MCF 10A (cell line): ENCODE measurements around the gene DGKA. TPM values are rescaled to one million over a fixed set of nuclear protein-coding genes. Genes with fewer than 3 reads are reported as not detected.
A peak's percentile ranks its signal among the peaks of the same experiment; 100 is the strongest.

Source experiments
- BruUV-seq: library from RNA; stranded (reverse); fragments of 400-500 nt; replicated peaks from 2 replicates; lab custom pipeline; 2021; lab: Mats Ljungman, UMichigan
- CTCF ChIA-PET: fragments of 300-600 bp; sonication (Branson Sonifier 250); formaldehyde crosslinking; extraction: SDS; loops from one replicate; lab custom pipeline; 2021; ENCODE audit warnings: antibody characterized with exemption, inconsistent platforms; lab: Yijun Ruan, JAX
- POLR2A ChIA-PET: fragments of 300-600, 350-650 bp; sonication (Branson Sonifier 250); formaldehyde crosslinking; extraction: SDS; loops from one replicate; lab custom pipeline; 2020; ENCODE audit warnings: antibody characterized with exemption, inconsistent platforms; lab: Yijun Ruan, JAX
- DNase-seq: peaks from one replicate; pipeline ENCODE4 v3.0.0-alpha.2; 2018; ENCODE audit not compliant: unreplicated experiment
- H3K27ac Mint-ChIP-seq: one replicate; pipeline ENCODE4 v1.8.0; 2022; ENCODE audit warnings: mild to moderate bottlenecking, low read depth, mixed read lengths; ENCODE audit not compliant: unreplicated experiment
- H3K27me3 Mint-ChIP-seq: one replicate; pipeline ENCODE4 v1.8.0; 2022; ENCODE audit warnings: mixed read lengths; ENCODE audit not compliant: insufficient read depth, unreplicated experiment
- H3K36me3 Mint-ChIP-seq: one replicate; pipeline ENCODE4 v1.8.0; 2022; ENCODE audit warnings: mild to moderate bottlenecking, moderate library complexity, mixed read lengths; ENCODE audit not compliant: insufficient read depth, unreplicated experiment
- H3K4me1 Mint-ChIP-seq: one replicate; pipeline ENCODE4 v1.8.0; 2022; ENCODE audit warnings: mixed read lengths; ENCODE audit not compliant: insufficient read depth, unreplicated experiment
- H3K4me3 Mint-ChIP-seq: one replicate; pipeline ENCODE4 v1.8.0; 2022; ENCODE audit warnings: mild to moderate bottlenecking, moderate library complexity, mixed read lengths; ENCODE audit not compliant: unreplicated experiment
- H3K9me3 Mint-ChIP-seq: one replicate; pipeline ENCODE4 v1.8.0; 2022; ENCODE audit warnings: mixed read lengths; ENCODE audit not compliant: unreplicated experiment
- intact Hi-C: fragments of 100-400 bp; cut with micrococcal nuclease; formaldehyde crosslinking; loops from 2 replicates; pipeline ENCODE4 v1.14.1; 2022
- total RNA-seq: library from RNA; stranded (reverse); gene quantifications from 2 replicates; pipeline ENCODE4 v1.2.3, GENCODE V29; 2022
- TF ChIP-seq, protein P1 (sequence below): fragments of 200-600 bp; IDR thresholded peaks from one replicate; pipeline ENCODE4 v1.8.0; 2022; ENCODE audit warnings: antibody characterized with exemption, mild to moderate bottlenecking; ENCODE audit not compliant: unreplicated experiment

Gene DGKA
- total RNA-seq, 1 experiment from 2014 or later: 236 TPM

DNA sequence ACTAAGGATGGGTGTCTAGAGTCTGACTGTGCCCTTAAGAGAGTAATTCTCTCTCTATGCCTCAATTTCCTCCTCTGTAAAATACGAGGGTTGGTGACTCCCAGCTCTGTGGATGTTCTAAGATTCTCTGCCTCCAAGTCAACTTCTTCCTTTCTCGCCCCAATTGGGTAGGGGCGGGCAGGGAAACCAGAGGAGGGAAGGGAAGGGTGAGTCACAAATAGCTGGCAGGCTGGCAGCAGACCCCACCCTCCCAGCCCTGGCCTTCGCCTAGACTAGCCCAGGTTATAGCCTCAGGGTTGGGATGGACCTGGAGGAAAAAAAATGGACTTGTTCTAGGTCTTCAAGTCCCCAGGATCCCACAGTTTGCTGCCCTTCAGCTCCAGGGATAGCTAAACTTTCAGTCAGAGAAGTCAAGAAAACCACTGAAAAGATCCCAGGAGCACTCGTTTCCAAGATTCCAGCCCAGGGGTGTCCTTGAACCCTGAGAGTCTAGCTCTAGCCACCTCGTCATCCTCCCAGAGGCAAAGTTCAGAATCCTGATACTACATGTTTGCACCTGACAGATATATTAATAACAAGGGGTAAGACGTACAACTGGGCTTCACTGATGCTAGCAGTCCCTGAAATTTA is 2.3 kb downstream of the DGKA start:
- POLR2A ChIA-PET: interaction anchor here (0.6 to 12.6 kb wide), 39 partner anchors 9 to 1777 kb away, joined by 3 to 207 read pairs (median 4); partner anchors contain the start of genes CBX5, CD63, DNAJC14 and ESYT1
- Mint-ChIP-seq H3K9me3 (no peaks in the 10 kb centered on the region), H3K36me3 (peaks cover 39% of the 10 kb centered on the region), H3K4me1 (peaks cover 59% of the 10 kb centered on the region), H3K27ac (peak overlapping the region; percentile 89), H3K4me3 (peak overlapping the region; percentile 79), H3K27me3 (no peaks in the 10 kb centered on the region)
- peak; percentile 95 for DNase-seq
- CTCF ChIA-PET: interaction anchor here (0.6 to 2.7 kb wide), 16 partner anchors 9 to 203 kb away, joined by 3 to 8 read pairs (median 4); partner anchors contain the start of genes DNAJC14, ORMDL2 and SARNP
- intact Hi-C loops: loop anchor here (2.0 kb wide), 1 partner anchor 40 kb away; no protein-coding TSS in a partner anchor
- BruUV-seq: no TSS peak
- TF ChIP-seq, protein P1, sequence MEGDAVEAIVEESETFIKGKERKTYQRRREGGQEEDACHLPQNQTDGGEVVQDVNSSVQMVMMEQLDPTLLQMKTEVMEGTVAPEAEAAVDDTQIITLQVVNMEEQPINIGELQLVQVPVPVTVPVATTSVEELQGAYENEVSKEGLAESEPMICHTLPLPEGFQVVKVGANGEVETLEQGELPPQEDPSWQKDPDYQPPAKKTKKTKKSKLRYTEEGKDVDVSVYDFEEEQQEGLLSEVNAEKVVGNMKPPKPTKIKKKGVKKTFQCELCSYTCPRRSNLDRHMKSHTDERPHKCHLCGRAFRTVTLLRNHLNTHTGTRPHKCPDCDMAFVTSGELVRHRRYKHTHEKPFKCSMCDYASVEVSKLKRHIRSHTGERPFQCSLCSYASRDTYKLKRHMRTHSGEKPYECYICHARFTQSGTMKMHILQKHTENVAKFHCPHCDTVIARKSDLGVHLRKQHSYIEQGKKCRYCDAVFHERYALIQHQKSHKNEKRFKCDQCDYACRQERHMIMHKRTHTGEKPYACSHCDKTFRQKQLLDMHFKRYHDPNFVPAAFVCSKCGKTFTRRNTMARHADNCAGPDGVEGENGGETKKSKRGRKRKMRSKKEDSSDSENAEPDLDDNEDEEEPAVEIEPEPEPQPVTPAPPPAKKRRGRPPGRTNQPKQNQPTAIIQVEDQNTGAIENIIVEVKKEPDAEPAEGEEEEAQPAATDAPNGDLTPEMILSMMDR: no peak

DNA sequence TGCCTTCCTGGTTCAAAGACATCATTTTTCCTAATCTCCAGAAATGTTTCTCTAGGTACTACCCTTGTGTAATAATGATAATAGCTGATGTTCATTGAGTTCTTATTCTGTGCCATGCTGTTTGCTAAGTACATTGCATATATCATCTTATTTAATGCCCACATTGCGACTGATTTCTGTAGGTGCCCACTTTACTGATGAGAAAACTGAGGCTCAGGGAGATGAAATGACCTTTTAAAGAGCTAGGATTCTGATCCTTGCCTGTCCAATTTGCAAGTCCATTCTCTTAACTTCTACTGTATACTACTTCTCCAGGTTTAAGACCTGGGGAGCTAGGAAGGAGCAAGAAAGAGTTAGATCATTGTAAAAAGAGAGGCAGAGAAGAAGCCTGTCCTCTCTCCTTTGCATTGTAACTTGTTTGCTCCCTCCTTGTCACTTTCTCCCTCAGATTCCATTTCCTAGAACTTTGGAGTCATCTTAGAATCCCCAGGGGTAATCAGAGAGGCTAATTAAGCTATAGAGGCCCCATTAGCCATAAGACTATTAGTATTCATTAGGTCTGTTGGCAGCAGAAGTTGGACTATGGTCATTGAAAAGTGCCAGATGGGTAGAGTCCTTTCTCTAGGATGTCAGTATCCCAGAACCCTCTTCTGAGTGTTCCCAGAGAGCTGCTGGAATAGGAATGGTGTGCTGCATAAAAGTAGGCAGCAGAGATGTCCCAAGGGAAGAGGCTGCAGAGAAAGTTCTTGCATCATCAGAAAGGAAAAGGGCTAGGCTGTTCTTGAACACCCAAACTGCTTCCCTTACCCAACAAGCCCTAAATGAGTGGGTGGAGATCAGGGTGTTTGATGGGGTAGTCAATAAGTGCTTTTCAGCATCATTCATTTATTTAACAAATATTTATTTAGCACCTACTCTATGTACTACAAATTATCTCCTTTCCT is 3.1 kb downstream of the DGKA start:
- TF ChIP-seq, protein P1: no peak
- Mint-ChIP-seq H3K9me3 (no peaks in the 10 kb centered on the region), H3K4me3 (peak overlapping the region; percentile 79), H3K4me1 (peaks cover 66% of the 10 kb centered on the region), H3K27ac (peak overlapping the region; percentile 89), H3K36me3 (peaks cover 46% of the 10 kb centered on the region), H3K27me3 (no peaks in the 10 kb centered on the region)
- POLR2A ChIA-PET: interaction anchor here (0.6 to 12.6 kb wide), 34 partner anchors 10 to 1776 kb away, joined by 3 to 207 read pairs (median 5); partner anchors contain the start of genes CBX5, DNAJC14, ESYT1 and GDF11
- no TSS peak for BruUV-seq
- intact Hi-C loops: loop anchor here (2.0 kb wide), 1 partner anchor 39 kb away; no protein-coding TSS in a partner anchor
- DNase-seq: no peak
- CTCF ChIA-PET: interaction anchor here (0.5 to 8.0 kb wide), 17 partner anchors 6 to 196 kb away, joined by 3 to 108 read pairs (median 4); partner anchors contain the start of genes DGKA, DNAJC14, ORMDL2 and PYM1

- ChIA-PET POLR2A (interaction anchor here (0.6 to 12.6 kb wide), 10 partner anchors 9 to 115 kb away, joined by 3 to 207 read pairs (median 11); partner anchors contain the start of genes DNAJC14, ORMDL2, RAB5B and SARNP), CTCF (interaction anchor here (1.0 to 8.0 kb wide), 8 partner anchors 7 to 196 kb away, joined by 3 to 108 read pairs (median 4); partner anchors contain the start of genes DGKA, ORMDL2 and PYM1)
- Mint-ChIP-seq H3K36me3 (peaks cover 47% of the 10 kb centered on the region), H3K4me3 (no peak overlapping the region), H3K27me3 (no peaks in the 10 kb centered on the region), H3K9me3 (no peaks in the 10 kb centered on the region), H3K27ac (peak overlapping the region; percentile 79), H3K4me1 (peaks cover 73% of the 10 kb centered on the region)
- no TSS peak for BruUV-seq
- no peak for DNase-seq
- intact Hi-C loops: no loop called here
- TF ChIP-seq, protein P1: no peak
Measured at GRCh38 chr12:55934773-55935172, 3.8 kb downstream of the DGKA start.
